KG1 (cell line): ENCODE measurements around the gene UTP15.

Experiments
- DNase-seq: peaks from one replicate; lab custom pipeline; 2025; lab: John Stamatoyannopoulos, UW

UTP15 gene, protein sequence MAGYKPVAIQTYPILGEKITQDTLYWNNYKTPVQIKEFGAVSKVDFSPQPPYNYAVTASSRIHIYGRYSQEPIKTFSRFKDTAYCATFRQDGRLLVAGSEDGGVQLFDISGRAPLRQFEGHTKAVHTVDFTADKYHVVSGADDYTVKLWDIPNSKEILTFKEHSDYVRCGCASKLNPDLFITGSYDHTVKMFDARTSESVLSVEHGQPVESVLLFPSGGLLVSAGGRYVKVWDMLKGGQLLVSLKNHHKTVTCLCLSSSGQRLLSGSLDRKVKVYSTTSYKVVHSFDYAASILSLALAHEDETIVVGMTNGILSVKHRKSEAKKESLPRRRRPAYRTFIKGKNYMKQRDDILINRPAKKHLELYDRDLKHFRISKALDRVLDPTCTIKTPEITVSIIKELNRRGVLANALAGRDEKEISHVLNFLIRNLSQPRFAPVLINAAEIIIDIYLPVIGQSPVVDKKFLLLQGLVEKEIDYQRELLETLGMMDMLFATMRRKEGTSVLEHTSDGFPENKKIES

DNA sequence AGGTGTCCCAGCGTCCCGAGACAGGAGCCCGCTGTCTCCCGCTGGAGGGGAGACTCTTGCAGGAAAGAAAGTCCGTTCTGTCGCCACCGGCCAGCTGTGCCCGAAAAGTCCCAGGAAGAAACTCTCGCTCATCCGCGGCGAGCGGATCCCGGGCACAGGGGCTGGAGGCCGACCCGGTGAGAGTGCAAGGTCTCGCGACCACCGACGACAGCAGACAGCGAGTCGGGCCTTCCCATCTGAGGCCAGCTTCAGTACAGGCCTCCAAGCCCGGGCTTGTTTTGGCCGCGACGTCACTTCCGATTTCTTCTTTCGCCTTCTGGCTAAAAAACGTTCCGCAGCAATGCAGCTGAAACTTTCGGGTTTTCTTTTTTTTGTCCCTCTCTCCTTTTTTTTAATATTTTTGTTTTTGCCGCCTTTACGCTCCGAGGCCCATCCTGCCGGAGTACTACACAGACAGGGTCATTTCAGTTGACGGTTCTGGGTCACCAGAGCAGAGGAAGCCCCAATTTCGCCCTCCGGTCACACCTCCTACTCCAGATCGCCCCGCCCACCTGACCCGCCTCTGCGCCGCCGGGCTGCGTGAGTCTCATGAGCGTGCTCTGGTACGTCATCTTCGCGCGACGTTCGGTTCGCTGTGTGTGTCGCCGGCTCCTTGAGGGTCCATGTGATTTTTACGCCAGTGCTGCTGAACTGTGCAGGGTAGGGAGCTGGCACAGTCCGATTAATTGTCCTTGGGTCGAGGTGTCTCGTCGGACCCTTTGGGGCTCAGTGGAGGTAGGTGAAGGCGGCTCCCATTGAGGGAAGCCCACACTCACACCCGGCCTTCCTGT is at the start of gene UTP15, which contains the start of gene ANKRA2:
UTP15 (plus strand) TSS at position 605 of the 830 bp plus-strand sequence. CDS start 1,602 bp downstream, outside the sequence.
ANKRA2 (minus strand) TSS at position 501 of the 830 bp plus-strand sequence. CDS start 2,758 bp downstream, outside the sequence.
- DNase-seq: peak; percentile 94

DNA sequence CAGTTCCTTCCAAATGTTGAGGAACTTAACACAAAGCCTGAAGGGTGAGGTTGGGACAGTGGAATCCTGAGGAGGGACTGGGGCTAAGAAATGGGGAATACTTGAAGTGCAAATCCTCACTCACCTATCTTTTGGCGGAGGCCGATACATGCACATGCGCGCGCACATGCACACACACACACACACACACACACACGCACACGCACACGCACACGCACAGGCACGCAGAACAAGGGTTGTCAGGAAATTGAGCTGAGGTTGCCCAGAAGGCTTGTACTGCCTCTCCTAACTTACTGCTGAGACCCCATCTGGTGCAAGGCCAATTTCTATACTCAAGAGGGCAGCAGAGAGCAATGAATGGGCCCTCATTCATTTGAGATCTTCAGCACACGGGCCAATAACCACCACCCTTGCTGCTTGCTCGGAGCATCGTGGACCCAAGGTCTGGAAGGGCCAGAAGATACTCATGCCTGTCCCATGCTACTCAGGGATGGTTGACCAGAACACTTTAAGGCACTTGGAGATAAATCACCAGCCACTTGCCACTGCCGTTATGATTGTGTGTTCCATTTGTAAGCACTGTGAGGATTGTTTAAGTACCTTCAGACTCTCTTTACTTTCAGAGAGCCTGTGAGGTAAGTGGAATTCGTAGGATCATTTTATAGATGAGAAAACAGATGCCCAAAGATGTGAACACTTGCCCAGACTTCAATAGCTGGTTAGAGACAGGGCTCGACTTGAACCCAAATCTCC is 45.8 kb upstream of the UTP15 start:
- DNase-seq: peak; percentile 66

GRCh38 chr5:73522989-73523388 is 42.6 kb upstream of the UTP15 start:
- DNase-seq: no peak

GRCh38 chr5:73523861-73524260 is 41.7 kb upstream of the UTP15 start:
- DNase-seq: no peak

DNA sequence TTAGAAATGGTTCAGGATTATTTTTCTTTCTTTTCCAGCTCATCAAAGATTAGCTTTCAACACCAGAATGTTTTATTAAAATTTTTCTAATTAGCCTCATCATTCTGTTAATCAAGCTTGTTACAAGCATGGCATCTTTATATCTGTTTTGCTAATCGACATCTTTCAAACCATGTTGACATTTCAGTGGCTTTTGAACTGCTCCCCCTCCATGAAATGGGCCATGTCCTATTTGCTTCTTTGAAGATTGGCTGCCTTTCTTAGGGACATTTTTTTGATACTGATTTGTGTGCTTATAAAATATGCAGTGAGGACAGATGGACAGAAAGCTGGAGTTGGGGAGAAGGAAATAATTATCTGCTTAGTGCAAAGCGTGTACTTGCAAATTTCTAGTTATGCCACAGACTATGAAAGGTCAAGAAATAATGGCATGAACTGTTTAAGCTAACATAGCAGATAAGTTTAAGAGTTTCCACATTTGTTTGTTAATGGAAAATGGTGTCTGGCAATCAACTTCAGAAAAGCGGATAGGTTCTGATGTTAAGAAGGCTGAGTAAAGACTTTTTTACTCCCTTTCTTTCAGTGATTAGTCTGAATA is 39.8 kb upstream of the UTP15 start:
- DNase-seq: no peak

GRCh38 chr5:73528248-73528647 is 37.3 kb upstream of the UTP15 start:
- DNase-seq: no peak

GRCh38 chr5:73529081-73529480 is 36.5 kb upstream of the UTP15 start:
- no peak for DNase-seq

GRCh38 chr5:73531356-73531755 is 34.2 kb upstream of the UTP15 start:
- DNase-seq: no peak

- no peak for DNase-seq
Observed at GRCh38 chr5:73532195-73532594, 33.3 kb upstream of the UTP15 start.

DNA sequence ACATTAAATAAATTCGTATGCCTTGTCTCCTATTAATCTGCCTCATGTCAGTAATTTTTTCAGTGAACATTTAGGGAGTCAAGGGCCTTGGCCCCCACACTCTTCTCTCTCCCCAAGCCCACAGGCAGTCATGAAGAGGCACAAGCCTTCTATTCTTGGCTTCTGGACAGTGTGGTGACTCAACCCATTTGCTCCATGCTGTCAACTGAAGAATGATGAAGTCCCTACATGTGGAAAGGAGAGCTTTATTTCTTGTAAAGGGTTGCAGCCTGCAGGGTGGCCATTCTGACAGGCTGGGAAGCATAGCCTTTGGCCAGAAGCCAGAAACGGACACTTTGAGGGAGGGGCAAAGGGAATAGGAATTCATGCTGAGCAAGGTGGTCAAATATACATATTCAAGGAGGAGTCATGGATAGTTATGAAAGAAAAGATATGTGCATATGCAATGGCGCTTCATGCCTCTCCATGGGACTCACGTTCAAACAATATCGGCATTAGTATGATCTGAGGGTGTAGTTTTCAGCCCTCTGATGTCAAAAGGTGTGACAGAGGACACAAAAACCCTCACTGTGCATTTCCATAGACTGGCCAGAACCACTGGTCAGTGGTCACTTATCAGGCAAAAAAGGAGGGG is 31.4 kb upstream of the UTP15 start:
- no peak for DNase-seq

- no peak for DNase-seq
Observed at GRCh38 chr5:73534971-73535370, 30.6 kb upstream of the UTP15 start.

GRCh38 chr5:73539730-73540129 is 25.8 kb upstream of the UTP15 start:
- DNase-seq: no peak

DNA sequence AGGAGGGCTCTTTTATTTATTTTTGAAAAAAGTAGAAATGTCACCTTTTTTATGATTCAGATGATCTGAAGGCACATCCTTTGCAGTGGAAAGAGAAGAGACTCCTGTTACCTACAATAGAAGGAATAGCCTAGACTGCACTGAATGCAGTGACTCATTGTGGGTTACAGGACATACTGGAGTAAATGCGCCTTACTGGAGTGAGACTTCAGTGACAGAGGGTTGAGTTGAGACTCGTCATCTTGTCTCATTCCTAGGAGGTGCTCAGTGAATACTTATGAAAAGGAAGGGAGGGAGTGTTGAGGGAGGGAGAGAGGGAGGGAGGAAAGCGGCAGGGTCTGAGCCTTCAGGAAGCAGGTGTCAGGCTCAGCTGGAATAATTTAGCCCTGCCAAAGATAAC is 25.4 kb upstream of the UTP15 start:
- no peak for DNase-seq

DNA sequence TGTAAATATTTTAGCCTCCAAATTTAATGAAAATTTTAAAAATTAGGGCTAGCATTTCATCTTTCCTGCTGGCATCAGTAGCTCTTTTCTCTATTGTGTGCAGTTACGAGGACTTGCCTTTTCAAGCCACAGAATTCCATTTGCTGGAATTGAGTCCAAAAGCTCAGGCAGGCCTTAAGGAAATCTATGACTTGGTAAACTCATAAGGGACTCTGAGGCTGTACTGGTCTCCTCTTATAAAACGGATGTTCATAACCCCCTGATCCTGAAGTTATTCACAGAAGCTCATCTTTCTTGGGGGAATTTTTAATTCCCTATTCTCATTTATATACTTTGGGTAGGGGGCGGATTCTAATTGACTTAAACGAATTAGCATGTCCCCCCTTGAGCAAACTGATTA is 23.5 kb upstream of the UTP15 start:
- DNase-seq: no peak

GRCh38 chr5:73544429-73545402 is 20.8 kb upstream of the UTP15 start:
- no peak for DNase-seq

DNA sequence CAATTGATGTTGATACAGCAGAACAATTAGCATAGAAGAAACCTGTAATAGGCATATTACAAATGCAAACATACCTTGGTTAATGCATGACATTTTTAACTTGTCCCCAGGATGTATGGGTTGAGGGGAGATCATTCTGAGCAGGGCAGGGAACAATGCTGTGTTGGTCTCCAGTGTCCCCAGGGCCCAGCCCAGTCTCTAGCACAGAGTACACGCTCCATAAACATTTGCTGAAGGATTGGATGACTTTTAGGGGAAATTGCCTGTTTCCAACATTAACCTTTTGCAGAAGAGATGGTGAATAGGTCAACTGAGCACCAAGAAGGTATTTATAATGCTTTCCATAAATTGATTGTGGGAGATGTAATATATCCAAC is 20.2 kb upstream of the UTP15 start:
- DNase-seq: no peak

GRCh38 chr5:73550016-73550415 is 15.5 kb upstream of the UTP15 start:
- DNase-seq: no peak

DNA sequence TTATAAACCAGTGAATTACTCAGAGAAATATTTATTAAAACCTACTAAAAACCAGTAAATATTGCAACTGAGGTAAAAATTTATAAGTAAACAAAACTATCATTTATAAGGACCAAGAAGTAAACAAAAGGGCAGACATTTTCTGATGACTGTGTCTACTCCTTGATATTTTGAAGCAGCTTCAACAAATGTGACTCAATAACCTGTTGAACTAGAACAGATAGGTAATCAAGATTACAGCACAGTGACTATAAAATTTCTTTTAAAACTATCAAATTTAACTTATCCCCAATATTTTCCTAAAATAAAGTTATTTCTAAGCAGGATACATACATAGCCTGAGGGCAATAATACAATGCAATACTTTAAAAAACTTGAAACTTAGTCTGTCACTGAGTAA is 12.9 kb upstream of the UTP15 start:
- no peak for DNase-seq

- DNase-seq: no peak
Observed at GRCh38 chr5:73558950-73559349, 6.6 kb upstream of the UTP15 start.

DNA sequence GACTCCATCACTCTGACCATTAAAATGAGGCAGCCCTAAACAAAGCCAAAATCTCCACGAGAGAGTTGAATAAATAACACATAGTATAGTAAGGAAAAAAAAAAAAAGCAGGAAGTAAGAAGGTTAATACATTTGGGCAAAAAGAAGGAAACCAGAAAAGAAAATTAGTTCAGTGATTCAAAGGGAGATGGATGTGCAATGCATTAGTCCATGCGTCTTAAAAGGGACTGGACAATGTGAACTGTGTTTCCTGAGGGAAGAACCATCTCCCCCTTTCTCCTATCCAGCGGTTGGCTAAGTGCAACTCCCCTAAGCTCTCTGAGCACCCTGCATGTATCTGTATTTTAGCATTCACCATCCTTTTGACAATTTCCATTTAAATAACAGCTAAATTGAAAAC is 1.5 kb upstream of the UTP15 start:
- DNase-seq: no peak
